CD4-positive, alpha-beta T cell treated with Interleukin-12 subunit alpha and Interleukin-12 subunit beta, for 1 hour (primary cell): ENCODE data around the gene KIAA0040.

Experiments used
- DNase-seq: peaks from one replicate; pipeline ENCODE4 v3.0.0-alpha.2; 2020

Gene KIAA0040

DNA sequence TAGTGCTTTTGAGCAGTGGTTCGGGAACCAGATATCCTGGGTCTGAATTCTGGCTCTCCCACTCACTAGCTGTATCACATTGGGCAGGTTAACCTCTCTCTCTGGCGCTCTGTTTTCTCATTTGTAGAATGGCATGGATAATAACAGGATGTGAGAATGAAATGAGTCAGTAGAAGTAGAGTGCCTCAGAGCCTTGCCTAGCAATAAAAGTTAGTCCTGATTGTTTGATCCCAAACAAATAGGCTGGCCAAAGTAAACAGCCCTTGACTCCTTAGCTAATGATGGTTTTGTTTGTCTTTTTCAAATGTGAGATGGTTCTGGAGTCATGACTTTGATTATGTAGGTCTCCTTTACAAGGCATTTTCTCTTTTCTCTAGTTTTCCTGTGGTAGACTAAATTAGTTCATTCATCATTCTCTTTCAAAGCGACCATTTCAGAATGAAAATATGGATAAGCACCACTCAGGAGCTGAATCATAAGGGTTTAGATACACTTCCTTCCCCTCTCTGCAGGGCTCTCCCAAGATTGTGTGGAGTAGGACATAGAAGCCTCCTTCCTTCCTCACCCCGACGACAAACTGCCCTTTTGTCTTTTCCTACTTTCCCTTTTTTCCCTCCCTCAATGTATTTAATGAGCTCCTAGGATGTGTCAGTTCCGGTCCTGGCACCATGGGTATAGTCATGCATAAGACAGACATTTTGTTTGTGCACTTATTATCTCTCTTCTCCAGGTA is 23.1 kb downstream of the KIAA0040 start:
- DNase-seq, result no peak

DNA sequence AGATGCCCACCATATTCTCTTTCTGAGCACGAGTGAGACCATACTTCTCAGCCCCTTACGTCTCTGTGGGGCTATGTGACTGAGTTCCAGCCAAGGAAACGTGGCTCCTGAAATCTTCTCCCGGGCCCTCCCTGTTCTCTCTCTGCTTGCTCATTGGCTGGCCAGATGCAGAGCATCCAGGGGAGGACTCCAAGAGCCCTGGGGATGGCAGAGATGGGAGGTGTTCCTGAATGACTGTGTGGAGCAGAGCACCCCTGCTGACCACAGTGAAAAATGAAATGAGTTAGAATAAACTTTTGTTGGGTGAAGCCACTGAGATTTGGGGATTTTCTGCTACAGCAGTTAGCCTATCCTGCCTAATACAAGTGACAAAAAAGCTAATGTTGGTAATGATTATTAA is 23.8 kb downstream of the KIAA0040 start:
- DNase-seq, result no peak

DNA sequence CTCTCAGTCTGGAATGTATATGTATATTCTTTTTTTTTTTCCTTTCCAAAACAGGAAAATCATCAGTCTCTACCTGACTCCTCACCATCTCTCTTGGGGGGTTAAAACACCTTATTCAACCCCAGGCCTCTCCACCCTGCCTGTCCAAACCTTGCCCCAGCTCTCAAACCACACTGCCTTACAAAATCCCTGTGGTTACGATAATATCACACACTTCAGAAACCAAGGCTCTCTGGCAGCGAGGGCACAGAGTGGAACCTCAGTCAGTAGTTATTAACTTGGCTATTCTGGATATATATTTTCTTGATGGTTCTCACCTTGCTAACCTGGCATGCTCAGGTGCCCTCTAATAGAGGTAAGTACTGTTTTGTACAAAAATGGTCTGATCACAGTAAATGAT is 24.7 kb downstream of the KIAA0040 start:
- DNase-seq, result no peak

DNA sequence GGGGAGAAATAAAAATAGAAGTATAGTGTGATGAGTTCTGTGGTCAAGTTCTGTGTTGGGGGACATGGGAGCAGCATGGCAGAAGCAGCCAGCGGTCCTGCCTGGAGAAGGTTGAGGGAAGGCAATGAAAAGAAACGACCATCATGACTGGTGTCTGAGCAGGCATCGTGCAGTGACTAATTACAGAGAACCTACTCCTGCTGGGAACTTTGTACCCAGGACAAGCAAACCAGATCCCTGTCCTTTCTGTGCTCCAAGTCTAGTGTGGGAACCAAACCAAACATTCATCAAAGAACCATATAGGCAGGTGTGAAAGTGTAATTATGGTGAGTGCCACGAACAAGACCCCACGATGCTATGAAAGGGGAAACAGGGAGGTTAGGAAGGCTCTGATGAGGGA is 25.8 kb downstream of the KIAA0040 start:
- DNase-seq, result no peak

DNA sequence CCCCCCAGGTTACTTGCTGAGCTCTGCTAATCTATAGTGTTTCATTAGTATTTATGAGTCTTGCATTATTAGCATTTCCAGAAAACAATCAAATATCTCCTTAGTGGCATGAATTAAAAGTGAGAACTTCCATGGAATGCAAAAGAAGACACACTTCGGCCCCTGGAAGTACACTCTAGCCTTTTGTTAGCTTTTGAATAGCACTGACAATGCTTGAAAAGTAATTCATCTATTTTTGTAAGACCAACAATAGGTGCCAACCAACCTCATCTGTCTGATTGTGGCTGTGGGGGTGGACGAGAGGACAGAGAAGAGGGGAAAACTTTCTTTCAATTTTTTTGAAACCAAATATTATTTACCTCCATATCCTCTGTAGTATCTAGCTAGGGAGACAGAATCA is 27.8 kb downstream of the KIAA0040 start:
- DNase-seq, result no peak

DNA sequence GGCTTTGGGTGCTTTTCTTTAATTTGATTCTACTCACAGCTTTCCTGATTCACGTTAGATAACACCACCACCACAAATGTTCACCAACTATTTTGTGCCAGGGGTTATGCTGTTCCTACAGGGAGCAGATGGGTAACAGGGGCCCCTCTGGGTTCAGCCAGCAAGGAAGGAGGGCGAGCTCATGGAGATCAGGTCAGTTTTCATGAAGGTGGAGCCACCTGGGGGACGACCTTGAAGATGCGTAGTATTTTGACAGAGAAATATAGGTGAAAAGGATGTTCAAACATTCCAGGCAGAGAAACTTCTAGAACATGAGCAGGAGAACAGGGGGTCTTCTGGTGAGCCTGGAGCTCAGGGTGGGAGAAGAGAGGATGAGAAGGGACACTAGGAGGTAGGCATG is 28.9 kb downstream of the KIAA0040 start:
- DNase-seq, result no peak

DNA sequence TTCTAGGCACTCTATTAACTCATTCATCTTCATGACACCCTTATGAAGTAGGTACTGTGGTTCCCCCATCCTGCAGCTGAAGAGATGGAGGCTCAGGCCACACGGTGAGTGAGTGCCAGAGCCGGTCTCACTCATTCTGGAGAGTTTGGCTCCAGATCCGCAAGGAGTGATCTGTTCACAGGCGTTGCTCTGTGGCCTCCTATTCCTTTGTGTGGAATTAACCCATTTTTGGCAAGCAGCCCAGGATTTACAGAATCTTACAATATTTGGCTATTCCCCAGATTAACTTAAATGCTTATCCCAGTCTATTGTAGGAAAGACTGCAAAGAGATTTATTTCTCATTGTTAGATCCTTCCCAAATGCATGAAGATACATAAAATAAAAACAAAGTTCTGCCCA is 29.6 kb downstream of the KIAA0040 start:
- DNase-seq, result no peak

DNA sequence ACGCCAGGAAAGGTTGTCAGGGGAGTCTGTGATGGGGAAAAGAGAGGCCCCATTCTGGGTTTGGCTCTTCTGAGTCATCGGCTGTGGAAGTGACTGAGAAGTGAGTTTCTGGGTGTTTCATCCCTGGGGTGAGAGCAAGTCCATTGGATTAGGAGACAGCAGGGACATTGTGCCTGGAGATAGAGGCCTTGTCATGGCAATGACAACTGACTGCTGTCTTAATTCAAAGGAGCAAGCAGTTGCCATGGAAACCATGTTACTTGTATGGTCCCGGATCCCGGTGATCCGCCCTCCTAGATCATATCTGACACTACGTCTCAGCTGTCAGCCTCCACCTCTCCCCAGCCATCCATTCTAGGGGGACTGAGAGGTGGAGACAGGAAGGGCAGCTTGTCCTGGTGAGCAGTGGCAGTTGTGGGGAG is 34.4 kb downstream of the KIAA0040 start:
- no peak for DNase-seq

DNA sequence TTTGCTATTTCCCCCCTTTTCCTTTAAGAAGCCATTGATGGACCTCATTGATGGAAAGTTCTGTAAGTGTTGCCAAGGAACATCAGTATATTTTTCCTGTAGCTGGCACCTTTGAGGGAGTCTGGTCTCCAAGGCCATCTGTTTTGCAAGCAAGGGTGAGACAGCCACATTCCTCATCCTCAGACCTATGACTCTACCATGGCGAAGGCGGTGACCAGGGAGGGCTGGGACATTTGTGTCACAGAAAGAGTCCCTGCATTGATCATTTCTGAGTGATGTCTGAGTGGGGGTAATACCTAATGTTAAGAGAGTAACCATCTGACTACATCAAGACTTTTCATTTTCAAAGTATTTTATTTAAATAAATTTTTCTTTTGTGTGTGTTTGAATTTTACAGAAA is 35.4 kb downstream of the KIAA0040 start:
- DNase-seq, result no peak

DNA sequence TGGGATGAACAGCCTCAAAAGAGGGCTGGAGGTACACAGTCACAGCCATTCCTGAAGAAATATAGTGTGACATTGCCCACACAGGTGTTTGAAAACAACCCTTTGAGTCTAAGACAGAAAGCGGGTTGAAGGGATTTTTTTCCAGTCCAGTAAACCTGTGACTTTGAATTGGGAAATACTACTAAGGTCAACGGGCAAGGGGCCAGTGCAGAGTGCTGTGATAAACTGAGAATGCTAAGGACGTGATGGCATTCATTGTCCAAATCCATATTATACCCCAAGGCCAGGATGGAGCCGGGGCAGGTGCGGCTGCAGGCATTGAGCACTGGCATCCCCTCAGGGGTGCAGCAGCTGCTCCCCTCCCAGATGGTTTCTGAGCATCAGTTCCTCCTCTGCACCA is 36.6 kb downstream of the KIAA0040 start:
- no peak for DNase-seq

DNA sequence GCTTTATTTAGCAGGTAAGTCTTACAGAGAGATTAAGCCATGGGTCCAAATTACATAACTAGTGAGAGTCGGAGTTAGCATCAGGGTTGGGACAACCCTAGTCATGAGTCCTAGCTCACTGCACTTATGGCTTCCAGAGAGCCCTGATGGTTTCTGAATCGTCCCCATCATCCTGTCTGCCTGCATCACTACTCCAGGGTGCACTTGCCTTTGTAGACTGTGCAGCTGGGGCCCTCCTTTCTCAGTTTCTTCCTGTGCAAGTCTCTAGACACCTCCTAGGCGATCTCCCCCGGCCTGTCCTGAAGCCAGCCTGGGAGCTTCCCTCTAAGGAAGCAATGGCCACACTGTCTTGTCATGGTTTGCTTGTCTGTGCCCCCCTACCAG is 37.1 kb downstream of the KIAA0040 start:
- DNase-seq, result no peak

DNA sequence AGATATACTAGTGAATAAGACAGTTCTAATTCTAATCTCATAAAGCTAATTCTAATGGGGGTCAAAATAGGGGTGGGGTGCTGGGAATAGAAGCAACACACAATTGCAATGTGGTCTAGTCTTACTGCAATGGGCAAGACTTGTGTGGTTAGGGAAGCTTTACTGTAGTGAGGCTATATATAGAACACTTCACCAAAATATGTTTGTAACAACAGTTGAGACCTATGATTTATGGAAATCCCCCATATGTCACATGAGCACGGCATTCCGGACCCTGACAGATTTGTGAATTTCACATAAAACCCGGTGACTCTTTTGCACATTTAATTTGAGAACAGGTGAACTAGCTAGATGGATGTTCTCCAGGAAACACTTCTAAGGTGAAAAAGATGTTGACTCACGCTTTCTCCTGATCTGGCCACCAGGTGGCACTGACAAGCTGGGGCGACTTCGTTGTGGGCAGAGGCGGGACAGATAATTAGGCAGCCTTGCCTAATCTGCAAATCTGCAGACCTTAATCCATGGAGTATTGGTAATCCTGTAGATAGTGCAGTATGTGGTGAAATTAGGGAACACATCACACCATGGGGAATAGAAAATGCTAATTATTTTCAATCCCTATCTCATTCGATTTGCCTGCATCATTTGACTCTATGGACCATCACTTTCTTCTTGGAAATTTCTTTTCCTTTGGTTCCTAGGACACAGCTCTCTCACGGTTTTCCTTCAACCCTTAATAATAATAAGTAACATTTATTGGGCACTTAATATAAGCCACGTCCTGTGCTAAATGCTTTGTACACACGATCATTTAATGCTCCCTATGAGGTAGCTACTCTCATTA is 37.7 kb downstream of the KIAA0040 start:
- DNase-seq, result peak; percentile 75

DNA sequence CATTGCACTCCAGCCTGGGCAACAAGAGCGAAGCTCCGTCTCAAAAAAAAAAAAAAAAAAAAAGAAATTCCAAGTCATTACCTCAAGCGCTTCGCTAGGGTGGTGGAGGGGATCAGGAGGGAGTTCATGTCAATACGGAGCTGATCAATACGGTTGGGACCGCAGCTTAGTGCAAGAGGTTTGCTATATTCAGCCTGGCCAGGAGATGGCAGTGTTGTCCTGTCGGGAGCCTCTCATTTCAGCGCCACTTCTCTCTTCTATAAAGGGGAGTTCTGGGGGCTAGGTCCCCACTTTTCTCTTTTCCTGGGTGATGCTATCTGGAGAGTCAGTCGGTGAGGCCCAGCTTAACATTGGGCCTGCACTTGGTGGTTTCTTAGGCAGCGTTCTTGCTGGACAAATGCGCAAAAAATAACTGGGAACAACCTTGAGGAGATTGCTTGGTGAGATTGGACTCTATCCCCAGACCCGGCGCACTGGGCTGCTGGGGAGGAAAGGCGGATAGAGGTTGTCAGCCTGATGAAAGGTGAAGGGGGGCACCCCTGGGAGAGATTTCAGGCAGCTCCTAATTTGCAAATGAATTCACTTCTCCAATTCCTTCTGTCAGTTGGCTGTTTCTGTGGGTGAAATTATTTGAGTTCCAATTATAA is 40.4 kb downstream of the KIAA0040 start:
- peak; percentile 72 for DNase-seq

DNA sequence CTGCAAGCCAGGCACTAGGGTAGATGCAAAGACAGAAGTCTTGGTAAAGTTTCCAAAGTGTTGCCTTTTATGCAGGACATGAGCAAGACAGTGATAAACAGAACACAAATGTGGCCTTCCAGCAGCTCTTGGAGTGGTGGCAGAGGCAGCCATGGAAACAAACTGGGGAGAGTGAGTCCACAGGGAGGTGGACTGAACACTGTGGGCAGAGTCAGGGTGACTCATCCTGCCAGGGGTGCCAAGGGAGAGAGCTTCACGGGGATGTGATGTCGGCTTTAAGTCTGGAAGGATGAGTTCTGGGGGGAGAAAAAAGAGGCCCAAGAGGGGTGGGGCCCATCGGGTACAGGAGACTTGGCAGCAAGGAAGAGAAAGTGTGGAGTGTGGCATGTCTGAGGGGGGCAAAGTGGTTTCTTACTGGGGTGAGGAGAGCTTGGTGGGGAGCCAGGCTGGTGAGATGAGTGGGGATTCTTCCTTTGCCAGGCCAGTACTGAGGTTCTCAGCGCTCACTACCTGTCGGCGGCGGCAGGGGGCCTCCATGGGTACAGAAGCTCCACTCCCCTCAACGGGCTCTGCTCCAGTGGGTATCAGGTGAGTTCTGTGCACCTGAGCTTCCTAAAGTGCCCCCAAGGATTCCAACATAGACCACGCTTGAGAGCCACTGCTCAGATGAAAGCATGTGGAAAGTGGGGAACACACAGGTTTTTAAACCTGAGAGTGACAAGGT is 41.8 kb downstream of the KIAA0040 start:
- DNase-seq, result no peak

DNA sequence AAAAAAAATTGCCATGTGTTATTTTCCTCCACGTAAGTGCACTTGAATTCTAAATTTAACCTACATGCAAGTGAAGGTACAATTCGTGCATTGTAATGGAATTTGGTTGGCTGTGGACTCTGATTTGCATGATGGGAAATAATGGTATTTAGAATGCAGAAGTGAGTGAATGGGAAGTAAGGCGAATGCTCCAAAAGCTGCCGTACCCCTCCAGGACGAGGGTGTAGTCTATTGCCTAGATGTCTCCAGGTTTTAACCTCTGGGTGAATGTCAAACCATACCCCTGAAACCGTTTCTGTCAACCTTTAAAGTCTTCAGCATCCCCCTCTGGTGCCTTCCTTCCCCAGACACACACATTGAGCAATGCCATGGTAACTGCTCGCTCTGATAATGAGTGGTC is 44.5 kb downstream of the KIAA0040 start:
- DNase-seq, result no peak

DNA sequence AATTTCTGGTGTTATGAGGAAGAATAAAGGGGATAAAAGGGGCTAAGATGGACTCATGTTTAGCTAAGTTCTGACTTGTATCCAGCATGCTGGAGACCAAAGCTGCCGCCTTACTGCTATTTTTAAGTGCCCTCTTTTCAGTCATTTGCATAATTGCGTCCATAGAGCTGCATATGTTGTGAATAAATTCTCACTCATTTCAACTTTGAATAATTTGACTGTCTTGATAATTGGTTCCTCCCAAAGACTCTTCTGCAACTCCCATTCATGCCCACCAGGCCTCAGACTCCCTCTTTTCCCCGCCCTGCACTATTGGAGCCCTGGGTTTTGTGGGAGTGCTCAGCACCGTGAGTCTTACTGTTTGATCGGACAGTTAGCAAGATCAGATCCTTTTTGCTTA is 45.0 kb downstream of the KIAA0040 start:
- DNase-seq, result no peak

DNA sequence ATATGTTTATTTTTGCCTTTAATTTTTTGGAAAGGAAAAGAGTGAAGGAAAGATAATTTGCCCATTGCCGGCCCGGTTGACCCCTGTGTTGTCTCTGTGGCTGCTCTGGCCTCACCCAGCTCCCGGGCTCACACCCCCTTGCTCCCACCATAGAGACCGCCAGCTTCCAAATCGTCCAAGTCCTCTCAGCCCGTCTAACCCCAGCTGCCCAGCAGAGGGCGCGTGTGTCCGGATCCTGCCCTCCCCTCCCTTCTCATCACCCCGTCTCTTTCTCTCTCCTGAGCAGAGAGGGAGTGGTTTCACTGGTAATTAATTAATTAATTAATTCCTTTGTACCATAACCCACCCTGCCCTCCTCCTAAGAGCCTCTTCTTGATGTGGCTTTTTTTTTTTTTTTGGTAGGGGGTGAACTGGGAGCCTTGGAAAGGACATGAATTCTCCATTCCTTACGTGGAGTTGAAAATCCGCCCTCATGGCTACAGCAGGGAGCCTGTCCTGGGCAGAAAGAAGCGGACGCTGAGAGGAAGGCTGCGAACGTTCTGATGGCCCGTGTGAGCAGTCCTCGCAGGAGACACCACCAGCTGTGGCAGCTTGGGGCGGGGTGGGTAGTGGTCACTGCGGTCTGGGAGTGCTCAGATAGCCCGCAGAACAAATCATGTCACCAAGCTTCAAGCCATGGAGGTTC is 45.9 kb downstream of the KIAA0040 start:
- DNase-seq, result peak; percentile 63

DNA sequence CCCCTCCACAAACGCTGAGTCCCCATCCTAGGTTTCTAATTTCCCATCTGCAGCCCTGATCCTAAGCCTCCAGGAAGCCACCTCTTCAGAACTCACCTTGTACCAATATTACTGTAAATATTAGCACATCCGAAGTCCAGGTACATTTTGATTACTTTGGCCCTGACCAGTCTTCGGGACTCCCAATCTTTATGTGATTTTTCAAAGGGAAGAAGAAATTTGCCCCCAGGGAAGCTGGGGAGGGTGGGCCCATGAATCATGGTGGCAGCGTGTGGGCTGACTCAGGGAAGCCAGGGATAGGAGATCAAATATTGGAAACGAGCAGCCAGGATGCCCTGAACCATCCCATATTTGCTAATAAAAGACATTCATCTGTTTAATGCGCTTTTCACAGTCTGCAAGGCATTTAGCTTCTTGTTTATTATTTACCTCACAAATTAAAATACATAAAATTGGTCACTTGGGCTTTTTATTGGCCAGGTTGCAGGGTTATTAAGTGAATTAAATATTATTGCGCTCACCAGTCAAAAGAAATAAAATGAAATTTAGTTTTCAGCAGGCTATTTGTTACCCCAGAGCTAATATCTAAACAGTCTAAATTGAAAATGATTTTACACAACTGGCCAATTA is 46.6 kb downstream of the KIAA0040 start:
- no peak for DNase-seq

DNA sequence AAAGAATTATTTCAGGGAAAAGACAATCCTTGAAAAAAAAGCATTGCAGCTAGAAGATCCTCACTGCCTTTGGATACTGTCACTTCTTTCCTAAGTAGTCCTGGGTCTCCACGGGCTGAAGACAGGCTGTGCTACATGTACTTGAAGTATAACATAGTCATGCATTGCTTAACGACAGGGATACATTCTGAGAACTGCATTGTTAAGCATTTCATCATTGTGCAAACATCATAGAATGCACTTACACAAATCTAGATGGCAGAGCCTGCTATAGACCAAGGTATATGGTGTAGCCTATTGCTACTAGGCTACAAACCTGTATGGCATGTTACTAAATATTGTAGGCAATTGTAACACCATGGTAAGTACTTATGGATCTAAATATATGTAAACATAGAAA is 54.0 kb downstream of the KIAA0040 start:
- no peak for DNase-seq

DNA sequence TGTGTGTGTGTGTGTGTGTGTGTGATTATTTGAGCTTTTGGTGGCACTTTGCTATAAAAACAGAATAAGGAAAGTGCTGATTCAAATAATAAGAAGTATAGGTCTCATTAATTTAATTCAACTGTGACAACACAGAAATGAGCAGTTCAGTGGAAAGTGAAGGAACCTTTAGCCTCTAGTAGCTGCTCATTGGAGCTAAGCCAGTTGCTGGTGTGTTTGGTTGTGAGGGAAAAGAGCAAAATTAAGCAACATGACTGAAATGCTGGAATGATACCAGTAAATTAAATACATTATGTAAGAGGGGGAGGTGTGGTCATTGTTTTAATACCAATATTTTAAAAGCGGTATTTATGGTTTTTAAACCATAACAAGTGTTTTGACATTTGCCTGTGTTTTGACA is 55.2 kb downstream of the KIAA0040 start:
- no peak for DNase-seq

DNA sequence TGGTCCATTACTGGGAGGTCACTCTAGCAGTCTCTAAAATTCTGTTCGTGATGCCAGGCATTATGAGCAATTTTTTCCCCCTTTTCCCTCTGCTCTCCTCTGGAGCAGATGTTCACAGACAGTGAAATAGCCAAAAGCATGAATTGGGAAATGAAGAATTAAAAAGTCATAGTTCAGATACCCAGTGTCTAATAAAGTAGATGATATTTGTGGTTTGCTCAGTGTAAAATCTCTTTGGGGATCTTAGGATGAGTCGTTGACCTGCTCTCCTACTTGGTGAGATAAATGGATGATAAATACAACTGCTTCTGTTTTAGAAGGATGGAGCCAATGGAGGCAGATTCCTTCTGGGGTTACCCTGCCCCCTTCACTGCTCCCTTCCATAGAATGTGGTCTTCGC is 56.3 kb downstream of the KIAA0040 start:
- DNase-seq, result no peak

DNA sequence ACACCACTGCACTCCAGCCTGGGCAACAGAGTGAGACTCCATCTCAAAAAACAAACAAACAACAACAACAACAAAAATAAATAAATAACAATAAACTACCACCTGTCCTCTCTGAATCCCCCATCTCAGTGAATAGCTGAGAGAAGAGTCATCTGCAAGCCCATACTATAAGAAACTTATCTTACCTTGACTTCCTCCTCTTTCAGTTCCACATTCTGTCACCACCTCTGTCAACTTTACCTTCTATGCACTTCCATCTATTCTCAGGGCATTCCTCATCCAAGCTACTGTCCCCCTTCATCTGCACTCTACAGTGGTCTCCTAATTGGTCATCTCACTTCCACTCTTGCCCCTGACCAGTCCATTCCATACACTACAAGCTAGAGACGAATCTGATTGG is 58.1 kb downstream of the KIAA0040 start:
- DNase-seq, result no peak
